Measurements from ENCODE around the gene CDKN1C. TPM values are rescaled to one million over a fixed set of nuclear protein-coding genes. Genes with fewer than 3 reads are reported as not detected.

CDKN1C gene
- total and polyA plus RNA-seq, 2 experiments from 2014 or later: 0.38 to 0.43 TPM

DNA sequence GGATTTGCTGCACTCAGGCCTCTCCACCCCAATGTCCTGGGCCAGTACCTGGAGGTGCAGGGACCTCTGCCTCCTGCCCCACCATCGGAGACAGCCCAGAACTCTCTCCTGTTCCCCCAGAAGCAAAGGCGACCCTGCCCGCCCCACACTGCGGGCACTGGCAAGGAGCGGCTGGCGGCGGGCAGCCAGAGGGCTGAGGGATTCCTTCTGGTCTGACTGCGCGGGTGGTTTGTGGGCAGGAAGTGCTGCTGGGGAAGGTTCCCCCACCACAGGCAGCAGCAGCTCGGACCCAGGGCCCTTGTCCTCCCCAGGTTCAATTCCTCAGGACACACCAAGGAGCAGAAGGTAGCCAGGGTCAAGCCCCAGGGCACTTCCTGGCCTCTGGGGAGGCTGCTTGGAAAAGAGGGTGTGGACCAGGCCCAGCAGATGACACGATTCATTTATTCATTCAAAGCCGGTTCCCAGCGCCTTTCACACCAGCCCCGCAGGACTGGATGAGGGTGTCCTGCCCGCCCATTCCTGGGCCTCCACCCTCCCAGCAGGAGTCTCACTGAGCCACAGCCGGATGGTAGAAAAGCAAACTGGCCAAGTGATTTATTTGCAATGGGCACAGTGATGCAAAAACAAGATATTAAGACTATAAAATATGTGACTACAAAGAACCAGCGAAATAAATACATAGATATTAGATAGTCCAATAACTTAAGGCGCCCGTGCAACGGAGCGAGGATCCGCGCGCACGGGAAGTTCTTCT lies 42.5 kb upstream of the CDKN1C start:
- TF ChIP-seq EZH2phosphoT487 (IDR thresholded peaks at IDR 0.05; ENCODE audit: insufficient read depth, low read depth) (no peak), EZH2 (IDR thresholded peaks at IDR 0.05; ENCODE audit: insufficient read depth, poor library complexity, severe bottlenecking) (no peak)
- peak overlapping the region; percentile 85 for H3K9ac ChIP-seq
- peaks cover 7% of the 10 kb centered on the region; the same call in 1 of the 2 replicates for H3F3A ChIP-seq (ENCODE audit: insufficient read depth)
- no peaks in the 10 kb centered on the region for H3K36me3 ChIP-seq (ENCODE audit: low read depth)
- DNase-seq: peak; percentile 78
- H3K4me3 ChIP-seq: peak overlapping the region; percentile 78
- peak overlapping the region; percentile 74 for H3K4me2 ChIP-seq (ENCODE audit: unreplicated experiment)
- no peaks in the 10 kb centered on the region for H3K27me3 ChIP-seq (replicated peaks; ENCODE audit: insufficient read depth)
- peak overlapping the region; percentile 68 for H2AFZ ChIP-seq
- H3K4me1 ChIP-seq (ENCODE audit: insufficient read depth): peaks cover 9% of the 10 kb centered on the region
- H3K27ac ChIP-seq: peak overlapping the region; percentile 66
- H4K20me1 ChIP-seq (ENCODE audit: insufficient read depth): no peaks in the 10 kb centered on the region
- H3K9me3 ChIP-seq (ENCODE audit: low read depth): no peaks in the 10 kb centered on the region
- 35 to 42% methylated on average over 25 of the region's 25 CpGs for WGBS, 2 experiments (ENCODE audit: low coverage in 1 of 2, low lambda C conversion rate in 2 of 2, missing lambda C conversion rate in 2 of 2)
- no peaks in the 10 kb centered on the region for H3K9me2 ChIP-seq (ENCODE audit: insufficient read depth)
- in situ Hi-C loops (cut with MboI): no loop called here
- H3K79me2 ChIP-seq (ENCODE audit: insufficient read depth): peaks cover 6% of the 10 kb centered on the region; the same call in 1 of the 2 replicates

- Histone ChIP-seq H3K9me2 (ENCODE audit: insufficient read depth) (no peaks in the 10 kb centered on the region), H3K79me2 (ENCODE audit: insufficient read depth) (peaks cover 6% of the 10 kb centered on the region; the same call in 1 of the 2 replicates), H3K27ac (0 out of 2 replicates have a peak overlapping the region, but pooled peaks have one; percentile 5), H3K4me3 (peak overlapping the region; percentile 78; the same call in 1 of the 2 replicates), H4K20me1 (ENCODE audit: insufficient read depth) (no peaks in the 10 kb centered on the region), H3K36me3 (ENCODE audit: low read depth) (no peaks in the 10 kb centered on the region), H3K9ac (peak overlapping the region; percentile 85), H3K27me3 (replicated peaks; ENCODE audit: insufficient read depth) (no peaks in the 10 kb centered on the region), H3K9me3 (ENCODE audit: low read depth) (no peaks in the 10 kb centered on the region), H3F3A (ENCODE audit: insufficient read depth) (no peaks in the 10 kb centered on the region; the same call in 1 of the 2 replicates), H3K4me2 (ENCODE audit: unreplicated experiment) (peak overlapping the region; percentile 74), H2AFZ (no peak overlapping the region), H3K4me1 (ENCODE audit: insufficient read depth) (peaks cover 2% of the 10 kb centered on the region; the same call in 1 of the 2 replicates)
- TF ChIP-seq EZH2 (IDR thresholded peaks at IDR 0.05; ENCODE audit: insufficient read depth, poor library complexity, severe bottlenecking) (no peak), EZH2phosphoT487 (IDR thresholded peaks at IDR 0.05; ENCODE audit: insufficient read depth, low read depth) (no peak)
- WGBS, 2 experiments (ENCODE audit: low coverage in 1 of 2, low lambda C conversion rate in 2 of 2, missing lambda C conversion rate in 2 of 2): 90% methylated on average over 11 to 12 of the region's 12 CpGs
- in situ Hi-C loops (cut with MboI): no loop called here
- DNase-seq: no peak
These were observed 41.7 kb upstream of the CDKN1C start for GRCh38 chr11:2927121-2927800.

DNA sequence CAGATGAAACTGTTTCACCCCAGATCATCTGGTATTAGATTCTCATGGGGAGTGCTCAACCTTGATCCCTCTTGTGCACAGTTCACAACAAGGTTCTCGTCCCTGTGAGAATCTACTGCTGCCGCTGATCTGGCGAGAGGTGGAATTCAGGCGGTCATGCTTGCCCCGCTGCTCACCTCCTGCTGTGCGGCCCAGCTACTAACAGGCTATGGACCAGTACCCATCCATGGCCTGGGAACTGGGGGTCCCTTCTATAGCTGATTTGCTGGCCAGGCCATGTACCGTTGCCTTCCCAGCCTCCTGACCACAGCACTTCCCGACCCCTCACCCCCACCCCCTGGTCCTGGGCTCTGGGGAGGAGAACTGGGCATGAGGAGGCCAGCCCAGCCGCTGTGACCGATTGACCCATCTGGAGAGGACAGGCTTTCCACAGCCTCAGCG lies 41.1 kb upstream of the CDKN1C start:
- H3K36me3 ChIP-seq (ENCODE audit: low read depth): no peaks in the 10 kb centered on the region
- no peak for DNase-seq
- H3K9me3 ChIP-seq (ENCODE audit: low read depth): no peaks in the 10 kb centered on the region
- WGBS, 2 experiments (ENCODE audit: low coverage in 1 of 2, low lambda C conversion rate in 2 of 2, missing lambda C conversion rate in 2 of 2): 90 to 92% methylated on average over 9 to 11 of the region's 11 CpGs
- no peaks in the 10 kb centered on the region for H4K20me1 ChIP-seq (ENCODE audit: insufficient read depth)
- no peak overlapping the region for H3K4me3 ChIP-seq
- no peak overlapping the region for H3K4me2 ChIP-seq (ENCODE audit: unreplicated experiment)
- H3K9me2 ChIP-seq (ENCODE audit: insufficient read depth): no peaks in the 10 kb centered on the region
- no peak overlapping the region for H3K27ac ChIP-seq
- no peaks in the 10 kb centered on the region for H3K27me3 ChIP-seq (replicated peaks; ENCODE audit: insufficient read depth)
- peaks cover 6% of the 10 kb centered on the region; the same call in 1 of the 2 replicates for H3K79me2 ChIP-seq (ENCODE audit: insufficient read depth)
- no peak for TF ChIP-seq EZH2phosphoT487 (IDR thresholded peaks at IDR 0.05; ENCODE audit: insufficient read depth, low read depth)
- no peak for TF ChIP-seq EZH2 (IDR thresholded peaks at IDR 0.05; ENCODE audit: insufficient read depth, poor library complexity, severe bottlenecking)
- H3F3A ChIP-seq (ENCODE audit: insufficient read depth): no peaks in the 10 kb centered on the region
- H3K4me1 ChIP-seq (ENCODE audit: insufficient read depth): peaks cover 2% of the 10 kb centered on the region; the same call in 1 of the 2 replicates
- no peak overlapping the region for H3K9ac ChIP-seq
- no peak overlapping the region for H2AFZ ChIP-seq
- in situ Hi-C loops (cut with MboI): no loop called here

DNA sequence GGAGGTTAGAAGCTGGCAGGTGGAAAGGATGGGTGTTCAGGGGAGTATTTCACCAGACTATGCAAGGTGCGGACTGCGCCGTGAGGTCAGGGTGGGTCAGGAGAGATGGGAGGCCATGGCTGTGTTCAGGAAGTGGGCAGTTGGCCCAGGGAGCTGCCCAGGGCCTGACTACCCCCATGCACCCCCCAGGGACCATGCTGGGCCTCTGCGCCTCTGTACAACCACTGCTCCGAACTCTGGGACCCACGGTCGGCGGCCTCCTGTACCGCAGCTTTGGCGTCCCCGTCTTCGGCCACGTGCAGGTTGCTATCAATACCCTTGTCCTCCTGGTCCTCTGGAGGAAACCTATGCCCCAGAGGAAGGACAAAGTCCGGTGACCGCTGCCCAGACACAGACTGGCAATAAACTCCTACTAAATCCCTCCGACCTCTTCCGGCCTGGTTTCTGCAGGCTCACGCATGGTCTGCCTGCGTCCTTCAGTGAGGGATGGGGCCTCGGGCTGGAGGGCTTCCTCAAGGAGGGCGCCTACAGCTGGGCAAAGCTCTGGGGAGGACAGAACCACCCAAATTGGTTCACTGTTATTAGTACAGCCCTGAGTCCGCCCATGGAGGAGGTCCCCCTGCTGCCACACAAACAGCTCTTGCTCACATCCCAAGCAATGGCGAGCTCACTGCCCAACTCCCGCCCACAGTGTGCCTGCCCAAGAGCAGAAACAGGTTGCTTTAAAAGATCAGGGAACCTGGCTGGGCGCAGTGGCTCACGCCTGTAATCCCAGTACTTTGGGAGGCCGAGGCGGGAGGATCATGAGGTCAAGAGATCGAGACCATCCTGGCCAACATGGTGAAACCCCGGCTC lies 39.5 kb upstream of the CDKN1C start:
- Histone ChIP-seq H3K9me3 (ENCODE audit: low read depth) (no peaks in the 10 kb centered on the region), H3K27me3 (replicated peaks; ENCODE audit: insufficient read depth) (no peaks in the 10 kb centered on the region), H3K9me2 (ENCODE audit: insufficient read depth) (no peaks in the 10 kb centered on the region), H3K4me1 (ENCODE audit: insufficient read depth) (peaks cover 2% of the 10 kb centered on the region; the same call in 1 of the 2 replicates), H3K27ac (no peak overlapping the region), H3K4me3 (no peak overlapping the region), H3K9ac (no peak overlapping the region), H4K20me1 (ENCODE audit: insufficient read depth) (no peaks in the 10 kb centered on the region), H2AFZ (no peak overlapping the region), H3F3A (ENCODE audit: insufficient read depth) (no peaks in the 10 kb centered on the region), H3K36me3 (ENCODE audit: low read depth) (no peaks in the 10 kb centered on the region), H3K79me2 (ENCODE audit: insufficient read depth) (peaks cover 6% of the 10 kb centered on the region; the same call in 1 of the 2 replicates), H3K4me2 (ENCODE audit: unreplicated experiment) (no peak overlapping the region)
- WGBS, 2 experiments (ENCODE audit: low coverage in 1 of 2, low lambda C conversion rate in 2 of 2, missing lambda C conversion rate in 2 of 2): 92 to 93% methylated on average over 30 of the region's 30 CpGs
- in situ Hi-C loops (cut with MboI): no loop called here
- no peak for TF ChIP-seq EZH2 (IDR thresholded peaks at IDR 0.05; ENCODE audit: insufficient read depth, poor library complexity, severe bottlenecking)
- no peak for TF ChIP-seq EZH2phosphoT487 (IDR thresholded peaks at IDR 0.05; ENCODE audit: insufficient read depth, low read depth)
- DNase-seq: no peak

All from GM23248 (cell line).